Measurements from ENCODE around the gene JMJD1C.

JMJD1C gene

GRCh38 chr10:63219749-63220148, 246.0 kb downstream of the JMJD1C start:
- Histone ChIP-seq H3K27me3 (ENCODE audit: control insufficient read depth in 1 of 2, insufficient read depth in 2 of 2, low read length in 2 of 2) (no peaks in the 10 kb centered on the region), H3K9me3 (ENCODE audit: control insufficient read depth in 2 of 2, low read length in 2 of 2) (no peaks in the 10 kb centered on the region), H3K27ac (ENCODE audit: low read length) (no peak overlapping the region), H3K4me1 (ENCODE audit: control insufficient read depth, insufficient read depth, low read length) (no peaks in the 10 kb centered on the region), H3K4me3 (ENCODE audit: low read length in 2 of 2) (no peak overlapping the region), H3K36me3 (ENCODE audit: control insufficient read depth in 2 of 2, insufficient read depth in 2 of 2, low read length in 2 of 2) (peaks cover 0 to 4% of the 10 kb centered on the region in 2 donors), H3K9ac (ENCODE audit: low read length in 2 of 2) (no peak overlapping the region)

GRCh38 chr10:63217120-63217605, 248.6 kb downstream of the JMJD1C start:
- Histone ChIP-seq H3K27ac (ENCODE audit: low read length) (no peak overlapping the region), H3K9ac (ENCODE audit: low read length in 2 of 2) (no peak overlapping the region), H3K4me1 (ENCODE audit: control insufficient read depth, insufficient read depth, low read length) (no peaks in the 10 kb centered on the region), H3K36me3 (ENCODE audit: control insufficient read depth in 2 of 2, insufficient read depth in 2 of 2, low read length in 2 of 2) (peaks cover 10 to 12% of the 10 kb centered on the region in 2 donors), H3K4me3 (ENCODE audit: low read length in 2 of 2) (no peak overlapping the region), H3K27me3 (ENCODE audit: control insufficient read depth in 1 of 2, insufficient read depth in 2 of 2, low read length in 2 of 2) (no peaks in the 10 kb centered on the region), H3K9me3 (ENCODE audit: control insufficient read depth in 2 of 2, low read length in 2 of 2) (no peaks in the 10 kb centered on the region)

GRCh38 chr10:63214571-63214970, 251.2 kb downstream of the JMJD1C start:
- peaks cover 11% of the 10 kb centered on the region for H3K4me1 ChIP-seq (ENCODE audit: control insufficient read depth, insufficient read depth, low read length)

GRCh38 chr10:63213489-63213888, 252.3 kb downstream of the JMJD1C start:
- Histone ChIP-seq H3K4me3 (ENCODE audit: low read length in 2 of 2) (no peak overlapping the region), H3K4me1 (ENCODE audit: control insufficient read depth, insufficient read depth, low read length) (peaks cover 11% of the 10 kb centered on the region), H3K9me3 (ENCODE audit: control insufficient read depth in 2 of 2, low read length in 2 of 2) (no peaks in the 10 kb centered on the region), H3K27ac (ENCODE audit: low read length) (no peak overlapping the region), H3K36me3 (ENCODE audit: control insufficient read depth in 2 of 2, insufficient read depth in 2 of 2, low read length in 2 of 2) (peaks cover 10 to 12% of the 10 kb centered on the region in 2 donors), H3K9ac (ENCODE audit: low read length in 2 of 2) (no peak overlapping the region), H3K27me3 (ENCODE audit: control insufficient read depth in 1 of 2, insufficient read depth in 2 of 2, low read length in 2 of 2) (no peaks in the 10 kb centered on the region)

More at GRCh38 chr10:63214571-63214970, 251.2 kb downstream of the JMJD1C start:
- no peak overlapping the region for H3K9ac ChIP-seq (ENCODE audit: low read length in 2 of 2)
- H3K27me3 ChIP-seq (ENCODE audit: control insufficient read depth in 1 of 2, insufficient read depth in 2 of 2, low read length in 2 of 2): no peaks in the 10 kb centered on the region
- no peak overlapping the region for H3K4me3 ChIP-seq (ENCODE audit: low read length in 2 of 2)
- H3K36me3 ChIP-seq (ENCODE audit: control insufficient read depth in 2 of 2, insufficient read depth in 2 of 2, low read length in 2 of 2): peaks cover 10 to 12% of the 10 kb centered on the region in 2 donors
- no peak overlapping the region for H3K27ac ChIP-seq (ENCODE audit: low read length)
- no peaks in the 10 kb centered on the region for H3K9me3 ChIP-seq (ENCODE audit: control insufficient read depth in 2 of 2, low read length in 2 of 2)

GRCh38 chr10:63210611-63211196, 255.1 kb downstream of the JMJD1C start:
- Histone ChIP-seq H3K9ac (ENCODE audit: low read length in 2 of 2) (no peak overlapping the region), H3K27me3 (ENCODE audit: control insufficient read depth in 1 of 2, insufficient read depth in 2 of 2, low read length in 2 of 2) (no peaks in the 10 kb centered on the region), H3K4me3 (ENCODE audit: low read length in 2 of 2) (no peak overlapping the region), H3K27ac (ENCODE audit: low read length) (no peak overlapping the region), H3K9me3 (ENCODE audit: control insufficient read depth in 2 of 2, low read length in 2 of 2) (no peaks in the 10 kb centered on the region), H3K36me3 (ENCODE audit: control insufficient read depth in 2 of 2, insufficient read depth in 2 of 2, low read length in 2 of 2) (peaks cover 10 to 23% of the 10 kb centered on the region in 2 donors), H3K4me1 (ENCODE audit: control insufficient read depth, insufficient read depth, low read length) (peaks cover 29% of the 10 kb centered on the region)

- Histone ChIP-seq H3K27me3 (ENCODE audit: control insufficient read depth in 1 of 2, insufficient read depth in 2 of 2, low read length in 2 of 2) (no peaks in the 10 kb centered on the region), H3K27ac (ENCODE audit: low read length) (no peak overlapping the region), H3K9me3 (ENCODE audit: control insufficient read depth in 2 of 2, low read length in 2 of 2) (no peaks in the 10 kb centered on the region), H3K4me1 (ENCODE audit: control insufficient read depth, insufficient read depth, low read length) (peaks cover 29% of the 10 kb centered on the region), H3K36me3 (ENCODE audit: control insufficient read depth in 2 of 2, insufficient read depth in 2 of 2, low read length in 2 of 2) (peaks cover 10 to 23% of the 10 kb centered on the region in 2 donors), H3K4me3 (ENCODE audit: low read length in 2 of 2) (no peak overlapping the region), H3K9ac (ENCODE audit: low read length in 2 of 2) (no peak overlapping the region)
Observed at GRCh38 chr10:63209705-63210104, 256.1 kb downstream of the JMJD1C start.

GRCh38 chr10:63208986-63209385, 256.8 kb downstream of the JMJD1C start:
- H3K4me1 ChIP-seq (ENCODE audit: control insufficient read depth, insufficient read depth, low read length): peaks cover 29% of the 10 kb centered on the region
- no peaks in the 10 kb centered on the region for H3K9me3 ChIP-seq (ENCODE audit: control insufficient read depth in 2 of 2, low read length in 2 of 2)
- no peak overlapping the region for H3K9ac ChIP-seq (ENCODE audit: low read length in 2 of 2)
- H3K27me3 ChIP-seq (ENCODE audit: control insufficient read depth in 1 of 2, insufficient read depth in 2 of 2, low read length in 2 of 2): no peaks in the 10 kb centered on the region
- no peak overlapping the region for H3K27ac ChIP-seq (ENCODE audit: low read length)
- H3K4me3 ChIP-seq (ENCODE audit: low read length in 2 of 2): no peak overlapping the region
- H3K36me3 ChIP-seq (ENCODE audit: control insufficient read depth in 2 of 2, insufficient read depth in 2 of 2, low read length in 2 of 2): peaks cover 8 to 23% of the 10 kb centered on the region in 2 donors

GRCh38 chr10:63206997-63207811, 258.6 kb downstream of the JMJD1C start:
- H3K9me3 ChIP-seq (ENCODE audit: control insufficient read depth in 2 of 2, low read length in 2 of 2): no peaks in the 10 kb centered on the region
- H3K27me3 ChIP-seq (ENCODE audit: control insufficient read depth in 1 of 2, insufficient read depth in 2 of 2, low read length in 2 of 2): no peaks in the 10 kb centered on the region
- H3K4me3 ChIP-seq (ENCODE audit: low read length in 2 of 2): peak overlapping the region; percentile 44 to 59
- H3K27ac ChIP-seq (ENCODE audit: low read length): peak overlapping the region; percentile 26
- peaks cover 29% of the 10 kb centered on the region for H3K4me1 ChIP-seq (ENCODE audit: control insufficient read depth, insufficient read depth, low read length)
- H3K9ac ChIP-seq (ENCODE audit: low read length in 2 of 2): peak overlapping the region in 1 of 2 donors; percentile 46
- H3K36me3 ChIP-seq (ENCODE audit: control insufficient read depth in 2 of 2, insufficient read depth in 2 of 2, low read length in 2 of 2): peaks cover 0 to 15% of the 10 kb centered on the region in 2 donors

GRCh38 chr10:63206576-63206975, 259.2 kb downstream of the JMJD1C start:
- Histone ChIP-seq H3K27ac (ENCODE audit: low read length) (peak overlapping the region; percentile 26), H3K9me3 (ENCODE audit: control insufficient read depth in 2 of 2, low read length in 2 of 2) (no peaks in the 10 kb centered on the region), H3K9ac (ENCODE audit: low read length in 2 of 2) (peak overlapping the region in 1 of 2 donors; percentile 46), H3K36me3 (ENCODE audit: control insufficient read depth in 2 of 2, insufficient read depth in 2 of 2, low read length in 2 of 2) (peaks cover 0 to 17% of the 10 kb centered on the region in 2 donors), H3K4me1 (ENCODE audit: control insufficient read depth, insufficient read depth, low read length) (peaks cover 29% of the 10 kb centered on the region), H3K27me3 (ENCODE audit: control insufficient read depth in 1 of 2, insufficient read depth in 2 of 2, low read length in 2 of 2) (no peaks in the 10 kb centered on the region), H3K4me3 (ENCODE audit: low read length in 2 of 2) (peak overlapping the region; percentile 44 to 59)

GRCh38 chr10:63205421-63205820, 260.4 kb downstream of the JMJD1C start:
- Histone ChIP-seq H3K27ac (ENCODE audit: low read length) (no peak overlapping the region), H3K36me3 (ENCODE audit: control insufficient read depth in 2 of 2, insufficient read depth in 2 of 2, low read length in 2 of 2) (peaks cover 0 to 17% of the 10 kb centered on the region in 2 donors), H3K9me3 (ENCODE audit: control insufficient read depth in 2 of 2, low read length in 2 of 2) (no peaks in the 10 kb centered on the region), H3K4me1 (ENCODE audit: control insufficient read depth, insufficient read depth, low read length) (peaks cover 23% of the 10 kb centered on the region), H3K9ac (ENCODE audit: low read length in 2 of 2) (no peak overlapping the region), H3K4me3 (ENCODE audit: low read length in 2 of 2) (no peak overlapping the region), H3K27me3 (ENCODE audit: control insufficient read depth in 1 of 2, insufficient read depth in 2 of 2, low read length in 2 of 2) (no peaks in the 10 kb centered on the region)

Data from stomach smooth muscle (tissue), 2 donors.